Large intestine (tissue), 3 donors: Measurements from ENCODE around the gene DPEP1. TPM values are rescaled to one million over a fixed set of nuclear protein-coding genes. Genes with fewer than 3 reads are reported as not detected.

Experiments used
- DNase-seq, 2 donors: peaks; one replicate each; pipeline versions ENCODE4 v3.0.0 to v3.0.0-alpha.2; 2013
- H3K27ac ChIP-seq: one replicate; pipeline ENCODE4 v1.5.1; 2013; ENCODE audit warnings: low read length
- H3K27me3 ChIP-seq: 2 replicates; pipeline ENCODE4 v1.6.1; 2013; ENCODE audit warnings: low read length; ENCODE audit not compliant: control insufficient read depth, insufficient read depth
- H3K36me3 ChIP-seq: 2 replicates; pipeline ENCODE4 v1.6.1; 2013; ENCODE audit warnings: low read length; ENCODE audit not compliant: control insufficient read depth, insufficient read depth
- H3K4me1 ChIP-seq: one replicate; pipeline ENCODE4 v1.6.1; 2013; ENCODE audit warnings: low read length; ENCODE audit not compliant: control insufficient read depth, insufficient read depth
- H3K4me3 ChIP-seq: one replicate; pipeline ENCODE4 v1.5.1; 2013; ENCODE audit warnings: low read length
- H3K9me3 ChIP-seq: one replicate; pipeline ENCODE4 v1.6.1; 2013; ENCODE audit warnings: mild to moderate bottlenecking, low read depth, low read length, moderate library complexity; ENCODE audit not compliant: control insufficient read depth
- WGBS: methylation state at CpG from one replicate; pipeline ENCODE4 v1.1.5; 2013; ENCODE audit warnings: low lambda C conversion rate; ENCODE audit not compliant: insufficient coverage; 5-methylcytosine and 5-hydroxymethylcytosine counted together
- polyA plus RNA-seq: library from polyadenylated mRNA; unstranded; fragments of 120-200 nt; gene quantifications from one replicate; pipeline ENCODE4 v1.2.1, GENCODE V29; 2013

The DPEP1 gene
- polyA plus RNA-seq, 1 donor: 165 TPM

GRCh38 chr16:89687092-89687940 is 73.9 kb downstream of the DPEP1 start:
- H3K9me3 ChIP-seq: peaks cover 4% of the 10 kb centered on the region
- peak; percentile 91 to 97 for DNase-seq
- peaks cover 32% of the 10 kb centered on the region for H3K36me3 ChIP-seq
- peak overlapping the region; percentile 81 for H3K4me3 ChIP-seq
- no CpG with 5 or more reads among the region's 42 CpGs for WGBS
- H3K4me1 ChIP-seq: peaks cover 11% of the 10 kb centered on the region
- no peaks in the 10 kb centered on the region for H3K27me3 ChIP-seq
- peak overlapping the region; percentile 80 for H3K27ac ChIP-seq

Other genes with a start within 250 kb of the DPEP1 start
- 83.9 TPM for gene ANKRD11, start 123.1 kb upstream of the DPEP1 start, polyA plus RNA-seq
- 135 TPM for gene SPG7, start 105.2 kb upstream of the DPEP1 start, polyA plus RNA-seq
- gene RPL13, start 53.0 kb upstream of the DPEP1 start, polyA plus RNA-seq: 3,996 TPM
- 11.7 TPM for gene CPNE7, start 37.9 kb upstream of the DPEP1 start, polyA plus RNA-seq
- 77.1 TPM for gene CHMP1A, start 44.1 kb downstream of the DPEP1 start, polyA plus RNA-seq
- 11.0 TPM for gene SPATA33, start 44.2 kb downstream of the DPEP1 start, polyA plus RNA-seq
- gene CDK10, start 73.0 kb downstream of the DPEP1 start, polyA plus RNA-seq: 165 TPM
- 18.7 TPM for gene SPATA2L, start 88.1 kb downstream of the DPEP1 start, polyA plus RNA-seq
- 13.4 TPM for gene VPS9D1, start 107.3 kb downstream of the DPEP1 start, polyA plus RNA-seq
- gene ZNF276, start 107.9 kb downstream of the DPEP1 start, polyA plus RNA-seq: 35.7 TPM
- gene FANCA, start 203.0 kb downstream of the DPEP1 start, polyA plus RNA-seq: 23.3 TPM
- gene SPIRE2, start 214.8 kb downstream of the DPEP1 start, polyA plus RNA-seq: 55.2 TPM